Activated T-cell treated with anti-CD3 and anti-CD28 coated beads, Interleukin-2, amount 50 U/mL, for 1 hour (primary cell): Measurements from ENCODE around the gene IL1R2.

Experiments used
- DNase-seq: peaks from one replicate; pipeline ENCODE4 v3.0.0-alpha.2; 2020

IL1R2 gene

DNA sequence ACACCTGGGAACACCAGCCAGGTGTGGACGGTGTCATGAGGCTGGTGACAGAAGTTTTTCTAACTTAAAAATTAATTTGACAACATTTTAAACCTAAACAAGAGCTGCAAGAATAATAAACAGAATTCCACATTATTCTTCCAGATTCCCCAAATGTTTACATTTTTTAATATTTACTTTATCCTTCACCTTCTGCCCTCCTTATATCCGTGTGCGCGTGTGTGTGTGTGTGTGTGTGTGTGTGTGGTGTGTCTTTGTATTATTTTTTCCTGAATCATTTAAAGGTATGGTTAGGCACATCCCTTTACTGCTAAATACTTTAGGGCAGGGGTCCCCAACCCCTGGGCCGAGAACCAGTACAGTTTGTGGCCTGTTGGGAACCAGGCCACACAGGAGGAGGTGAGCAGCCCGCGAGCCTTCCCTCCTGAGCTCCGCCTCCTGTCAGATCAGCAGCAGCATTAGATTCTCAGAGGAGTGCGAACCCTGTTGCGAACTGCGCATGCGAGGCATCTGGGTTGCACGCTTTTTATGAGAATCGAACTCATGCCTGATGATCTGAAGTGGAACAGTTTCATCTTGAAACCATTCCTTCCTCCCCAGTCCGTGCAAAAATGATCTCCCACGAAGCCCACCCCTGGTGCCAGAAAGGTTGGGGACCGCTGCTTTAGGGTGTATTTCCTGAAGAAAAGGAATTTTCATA lies 16.4 kb upstream of the IL1R2 start:
- DNase-seq: no peak

DNA sequence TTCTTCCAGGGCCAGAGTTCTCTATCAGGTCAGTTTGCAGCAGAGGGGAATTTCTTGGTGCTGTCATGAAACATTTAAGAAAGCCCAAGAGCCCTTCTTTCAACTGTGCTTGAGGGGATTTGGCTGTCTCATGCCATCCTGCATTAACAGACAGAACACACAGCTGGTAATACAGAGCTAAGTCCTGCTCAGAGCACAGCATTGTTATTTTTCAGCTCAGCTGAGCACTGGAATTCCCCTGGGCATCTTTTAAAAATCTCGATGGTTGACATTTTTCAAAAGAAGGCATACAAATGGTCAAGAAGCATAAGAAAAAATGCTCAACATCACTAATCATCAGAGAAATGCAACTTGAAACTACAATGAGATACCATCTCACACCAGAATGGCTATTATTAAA lies 14.9 kb upstream of the IL1R2 start:
- no peak for DNase-seq

DNA sequence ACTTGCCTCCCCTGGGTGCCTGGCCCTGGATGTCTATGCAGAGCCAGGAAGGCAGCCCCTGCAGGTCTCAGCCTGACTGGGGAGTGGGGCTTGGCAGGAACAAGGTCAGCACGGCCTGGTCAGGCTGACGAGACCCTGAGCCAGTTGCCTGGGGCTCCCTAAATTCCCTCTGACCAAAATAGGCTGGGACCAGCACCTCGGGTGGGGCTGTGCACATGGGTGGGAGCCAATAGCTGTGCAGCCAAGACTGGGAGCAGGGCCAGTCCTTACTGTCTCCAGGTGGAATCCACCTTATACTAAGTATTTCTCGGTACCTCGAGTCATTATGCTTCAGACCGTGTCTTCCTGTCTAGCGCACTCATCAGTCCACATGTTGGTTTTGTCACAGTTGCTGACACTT lies 11.4 kb upstream of the IL1R2 start:
- DNase-seq: no peak

DNA sequence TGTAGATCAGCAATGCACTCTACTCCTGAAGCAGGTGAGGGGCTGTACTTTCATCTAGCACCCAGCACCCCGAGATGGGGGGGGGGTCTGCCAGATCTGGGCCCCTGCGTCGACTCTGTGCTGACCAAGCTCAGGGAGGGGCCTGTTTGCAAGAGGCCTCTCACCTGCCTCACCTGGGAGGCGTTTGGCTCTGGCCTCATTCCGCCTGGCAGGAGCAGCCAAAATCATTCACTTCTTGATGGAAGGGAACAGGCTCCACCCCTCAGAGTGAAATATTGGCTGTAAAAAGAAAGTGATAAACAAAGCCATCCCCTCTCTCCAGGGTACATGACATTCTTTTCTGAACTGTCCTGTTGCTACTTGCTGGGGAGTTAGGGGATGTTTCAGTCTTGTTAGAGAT lies 10.7 kb upstream of the IL1R2 start:
- DNase-seq: no peak

DNA sequence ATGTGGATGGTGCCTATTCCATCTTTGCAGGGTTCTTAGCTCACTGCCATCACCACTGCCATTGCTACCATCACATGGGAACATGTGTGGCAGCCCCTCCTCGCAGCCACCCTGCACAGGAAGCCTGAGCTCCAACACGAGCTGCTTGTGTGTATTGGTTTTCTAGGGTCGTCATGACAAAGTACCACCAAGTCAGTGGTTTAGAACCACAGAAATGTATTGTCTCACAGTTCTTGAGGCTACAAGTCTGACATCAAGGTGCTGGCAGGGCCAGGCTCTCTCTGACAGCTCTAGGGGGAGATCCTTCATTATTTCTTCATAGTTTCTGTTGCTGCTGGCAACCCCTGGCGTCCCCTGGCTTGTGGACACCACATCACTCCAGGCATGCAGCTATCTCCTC lies 10.3 kb upstream of the IL1R2 start:
- no peak for DNase-seq

DNA sequence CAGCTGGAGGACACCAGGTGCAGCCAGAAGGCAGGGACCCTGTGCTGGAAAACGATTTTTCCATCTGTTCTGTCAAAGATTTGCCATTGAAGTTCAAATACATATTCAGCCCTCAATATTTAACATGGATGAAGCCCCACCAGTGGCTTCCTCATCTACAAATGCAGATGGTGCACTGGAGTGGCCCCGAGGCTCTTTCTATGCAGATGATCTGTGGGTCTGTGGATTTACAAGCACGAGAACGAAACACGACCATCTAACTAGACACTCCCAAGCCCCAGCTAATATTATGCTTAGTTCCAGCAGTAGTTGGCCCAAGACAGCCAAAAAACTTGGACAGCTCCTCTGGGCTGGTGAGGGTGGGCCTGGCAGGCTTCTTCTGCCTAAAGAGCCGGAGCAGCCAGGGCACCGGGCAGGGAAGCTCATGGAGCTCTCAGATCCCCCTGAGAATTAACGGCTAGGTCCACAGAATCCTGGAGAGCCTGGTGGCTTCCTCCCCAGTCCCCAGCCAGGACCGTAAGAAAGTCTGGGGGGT lies 9.2 kb upstream of the IL1R2 start:
- no peak for DNase-seq

DNA sequence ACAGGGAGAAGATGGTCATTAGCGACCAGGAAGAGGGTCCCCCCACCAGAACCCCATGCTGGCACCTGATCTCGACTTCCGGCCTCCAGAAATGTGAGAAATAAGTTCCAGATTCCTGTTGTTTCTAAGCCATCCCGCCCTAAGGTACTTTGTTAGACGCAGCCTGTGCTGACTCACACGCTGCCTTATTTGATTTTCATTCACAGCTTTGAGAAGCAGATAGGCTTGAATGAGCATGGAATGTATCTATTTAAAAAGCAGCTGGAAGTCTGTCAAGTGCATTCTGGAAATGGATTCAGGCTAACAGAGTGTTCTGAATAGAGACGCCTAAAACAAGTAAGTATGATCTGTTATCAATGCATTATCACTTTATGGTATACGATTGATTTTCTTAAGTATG lies 8.3 kb upstream of the IL1R2 start:
- DNase-seq: no peak

DNA sequence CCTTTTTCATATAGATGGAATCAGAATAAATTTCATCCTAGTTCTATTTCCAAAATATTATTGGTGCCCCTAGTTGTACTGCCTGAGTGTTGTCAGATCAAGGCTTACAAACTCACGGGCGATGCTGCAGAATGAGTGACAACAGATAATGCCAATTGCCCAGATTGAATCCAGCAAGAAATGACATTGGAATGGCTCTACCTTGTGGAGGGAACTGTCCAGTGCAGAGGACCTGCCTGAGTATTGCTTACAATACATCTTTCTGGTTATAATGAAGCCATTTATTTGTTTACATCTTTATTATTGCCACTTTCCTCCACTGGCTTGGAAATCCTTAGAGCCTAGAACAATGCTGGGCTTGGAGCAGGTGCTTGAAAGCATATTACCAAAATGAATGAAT lies 7.8 kb upstream of the IL1R2 start:
- no peak for DNase-seq

DNA sequence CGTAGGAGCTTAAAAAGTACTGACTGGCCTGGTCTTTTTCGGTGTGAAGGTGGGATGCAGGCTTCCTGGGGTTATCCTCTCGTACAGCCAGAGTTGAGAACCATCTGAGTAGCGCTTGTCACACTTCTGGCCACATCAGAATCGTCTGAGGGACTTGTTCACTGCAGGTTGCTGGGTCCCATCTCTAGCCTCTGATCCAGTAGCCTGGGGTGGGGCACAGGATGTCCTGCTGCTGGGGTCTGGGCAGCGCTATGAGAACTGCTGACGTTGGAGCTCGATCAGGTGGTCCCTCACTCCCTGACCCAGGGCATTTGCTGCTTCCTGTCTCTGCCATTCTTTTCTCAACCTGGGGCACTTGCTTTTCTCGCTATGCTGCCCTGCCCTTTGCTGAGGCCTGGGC lies 7.1 kb upstream of the IL1R2 start:
- DNase-seq: no peak

DNA sequence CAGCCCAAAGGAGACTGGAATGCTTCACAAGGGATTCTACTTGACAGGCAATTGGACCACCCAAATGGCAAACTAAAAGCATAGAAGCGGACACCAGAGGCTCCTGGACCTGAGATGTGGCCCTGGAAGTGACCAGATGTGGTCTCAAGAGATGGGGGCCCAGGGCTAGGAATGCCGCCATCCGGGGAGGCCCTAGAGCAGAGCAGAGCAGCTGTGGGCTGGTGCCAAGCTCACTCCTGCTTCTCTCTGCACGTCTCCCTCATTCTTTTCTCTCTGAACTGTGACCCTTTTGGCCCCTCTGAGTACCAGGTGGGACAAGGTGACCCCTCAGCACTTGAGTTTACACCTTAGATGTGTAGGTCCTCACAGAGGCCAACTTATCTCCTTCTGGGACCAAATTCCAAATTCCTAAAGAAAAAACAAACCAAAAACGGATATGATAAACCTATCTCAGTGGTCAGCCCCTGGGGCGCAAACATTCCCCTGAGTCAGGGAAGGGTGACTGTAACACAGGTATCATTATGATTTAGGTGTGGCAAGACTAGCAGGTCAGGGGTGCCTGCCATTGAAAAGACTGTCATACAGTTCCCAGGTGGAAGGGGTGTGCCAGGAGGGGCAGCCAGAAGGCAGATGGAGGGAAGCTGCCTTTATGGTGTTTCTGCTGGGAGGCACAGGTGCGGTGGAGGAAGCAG lies 6.5 kb upstream of the IL1R2 start:
- DNase-seq: no peak

DNA sequence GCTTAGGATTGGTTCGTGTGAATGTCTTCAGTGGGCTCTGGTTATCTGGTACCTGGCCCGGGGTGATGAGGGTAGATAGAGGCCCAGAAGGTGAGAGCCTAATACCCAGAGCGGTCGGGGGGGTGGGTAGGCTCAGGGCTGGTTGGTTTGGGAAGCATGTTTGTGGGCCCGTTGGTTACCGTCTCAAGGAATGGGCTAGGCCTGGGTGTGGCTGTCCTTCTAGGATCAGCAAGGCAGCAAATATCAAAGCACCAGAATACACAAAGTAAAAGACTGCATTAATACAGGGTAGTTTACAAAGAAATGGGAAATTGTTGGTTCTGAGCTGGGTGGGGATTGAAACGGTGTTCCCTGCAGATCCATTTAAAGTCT lies 6.0 kb upstream of the IL1R2 start:
- DNase-seq: no peak

DNA sequence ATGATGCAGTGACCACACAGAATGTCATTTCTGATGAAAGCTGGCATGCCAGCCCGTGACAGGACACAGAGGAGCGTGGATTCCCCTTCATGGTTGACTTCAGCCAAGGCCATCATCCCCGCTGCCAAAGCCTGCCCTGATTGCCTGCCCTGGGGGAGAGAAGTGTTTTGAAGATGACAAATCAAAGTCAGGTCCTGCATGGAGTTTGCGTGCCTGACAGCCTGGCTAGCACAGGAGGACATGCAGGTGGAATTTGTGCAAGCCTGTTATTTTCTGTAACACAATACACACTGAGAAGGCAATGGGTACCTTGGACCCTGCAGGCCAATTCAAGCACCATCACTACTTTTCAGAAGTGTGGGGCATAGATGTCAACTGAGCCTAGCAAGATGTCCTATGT lies 5.4 kb upstream of the IL1R2 start:
- no peak for DNase-seq

DNA sequence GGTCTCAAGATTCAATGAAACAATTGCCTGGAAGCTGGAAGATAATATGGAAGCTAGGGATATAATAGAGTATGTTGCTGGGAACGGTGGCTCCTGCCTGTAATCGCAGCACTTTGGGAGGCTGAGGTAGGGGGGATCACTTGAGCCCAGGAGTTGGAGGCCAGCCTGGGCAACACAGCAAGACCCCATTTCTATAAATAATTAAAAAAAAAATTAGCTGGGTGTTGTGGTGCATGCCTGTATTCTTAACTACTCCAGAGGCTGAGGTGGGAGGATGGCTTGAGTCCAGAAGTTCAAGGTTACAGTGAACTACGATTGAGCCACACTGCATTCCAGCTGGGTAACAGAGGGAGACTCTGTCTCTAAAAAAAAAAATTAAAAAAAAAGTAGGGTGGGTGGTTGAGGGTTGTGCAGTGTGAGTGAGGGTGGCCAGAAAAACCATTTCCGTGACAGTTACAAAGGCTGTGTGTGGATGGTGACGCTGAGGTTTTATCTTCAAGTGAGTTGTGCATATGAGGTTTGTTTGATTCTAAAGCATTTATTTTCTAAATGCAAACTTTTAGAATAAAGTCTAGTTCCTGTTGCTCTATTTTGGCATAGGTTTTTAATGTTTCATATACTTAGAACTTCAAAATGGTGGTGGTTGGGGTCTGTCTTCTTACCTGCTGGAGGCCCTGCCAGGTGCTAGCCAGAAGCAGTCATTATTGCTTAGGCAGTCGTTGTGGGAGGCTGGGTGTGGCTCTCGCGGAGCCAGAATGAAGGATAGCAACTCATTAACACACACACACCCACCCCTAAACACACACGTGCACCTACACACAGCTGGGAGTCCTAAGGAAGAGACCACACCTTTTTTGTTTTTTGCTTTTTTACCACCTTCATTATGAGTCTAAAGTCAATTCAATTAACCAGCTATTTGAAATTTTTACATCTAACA lies 4.7 kb upstream of the IL1R2 start:
- no peak for DNase-seq

DNA sequence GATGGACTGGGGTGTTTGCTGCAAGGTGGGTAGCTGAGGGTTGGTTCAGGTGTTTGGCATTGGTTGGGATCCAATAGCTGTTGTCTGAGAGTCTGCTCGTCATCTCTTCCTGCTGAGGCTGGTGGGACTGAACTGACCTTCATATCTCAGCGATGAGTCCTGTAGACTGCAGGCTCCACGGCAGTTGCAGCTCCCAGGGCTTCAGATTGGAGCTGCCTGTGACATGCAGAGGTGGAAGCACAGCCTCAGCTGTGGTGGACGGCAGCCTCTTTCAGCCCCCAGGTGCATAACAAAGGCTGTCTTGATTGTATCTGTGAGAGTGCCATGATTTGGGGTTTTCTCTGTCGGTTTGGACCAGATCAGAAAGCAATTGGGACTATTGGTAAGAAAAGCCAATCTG lies 3.9 kb upstream of the IL1R2 start:
- DNase-seq: no peak

DNA sequence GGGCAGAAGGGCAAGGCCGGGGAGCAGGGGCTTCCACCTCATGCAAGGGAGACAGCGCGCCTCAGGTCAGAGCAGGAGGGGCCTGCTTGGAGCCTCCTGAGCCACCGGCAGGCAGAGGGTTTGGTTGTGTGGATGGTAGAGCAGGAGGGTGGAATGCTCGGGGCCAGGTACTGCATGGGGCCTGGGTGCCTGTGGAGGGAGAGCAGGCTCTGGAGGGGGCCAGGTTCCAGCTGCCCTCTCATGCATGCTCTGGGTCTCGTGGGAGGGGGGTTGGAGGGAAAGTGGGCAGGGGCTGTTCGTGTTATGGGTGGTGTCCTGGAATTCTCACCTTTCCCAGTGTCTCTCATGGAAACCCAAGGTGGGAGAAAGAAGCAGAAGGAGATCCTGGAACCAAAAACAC lies 3.2 kb upstream of the IL1R2 start:
- no peak for DNase-seq

DNA sequence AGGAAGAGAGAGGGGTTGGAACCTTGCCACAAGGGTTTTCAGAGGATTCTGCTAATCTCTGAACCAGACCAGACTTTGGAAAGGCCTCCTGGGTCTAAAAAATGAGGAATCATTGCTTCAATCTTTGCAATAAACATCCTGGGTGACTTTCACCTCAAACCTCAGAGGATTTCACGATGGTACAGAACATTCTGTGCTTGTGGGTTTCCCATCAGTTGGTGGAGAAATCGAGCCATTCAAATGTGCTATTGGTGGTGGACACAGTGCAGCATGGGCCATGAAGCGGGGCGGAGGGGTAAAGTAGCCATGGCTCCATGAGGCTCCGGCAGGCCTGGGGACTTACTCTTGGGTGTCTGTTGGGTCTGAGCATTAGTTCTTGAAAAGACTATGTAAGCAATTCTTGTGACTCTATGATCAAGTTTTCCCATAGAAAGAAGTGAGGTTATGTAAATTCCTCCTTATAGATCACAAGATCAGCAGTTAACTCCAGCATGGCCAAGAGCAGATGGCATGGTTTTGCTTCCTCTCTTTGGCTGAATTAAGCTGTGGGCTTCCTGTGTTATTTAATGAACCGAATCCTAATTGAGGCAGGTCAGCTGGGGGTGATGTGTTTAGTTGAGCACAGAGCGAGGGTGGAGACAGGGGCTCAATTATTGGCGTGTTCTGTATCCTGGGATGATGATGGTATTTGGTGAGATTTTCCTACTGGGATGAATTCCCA lies 1.9 kb upstream of the IL1R2 start:
- no peak for DNase-seq

DNA sequence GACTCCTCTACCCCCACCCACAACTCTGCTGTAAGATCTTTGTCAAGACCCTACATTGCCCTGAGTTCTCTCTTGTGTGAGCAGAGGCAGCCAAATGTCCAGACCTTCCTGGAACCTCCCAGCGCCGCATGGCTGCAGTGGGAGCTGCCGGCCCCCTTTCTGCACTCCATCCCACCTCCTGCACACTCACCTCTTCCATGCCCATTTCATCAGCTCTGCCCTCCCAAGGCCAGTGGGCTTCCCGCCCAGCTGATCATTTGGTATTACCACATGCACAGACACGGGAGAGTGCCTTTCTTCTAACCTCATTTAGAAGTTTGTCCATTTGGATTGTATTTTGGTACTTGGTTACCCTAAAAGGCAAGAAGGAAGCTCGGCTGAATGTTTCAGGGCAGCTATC lies 2.0 kb downstream of the IL1R2 start:
- DNase-seq: no peak

DNA sequence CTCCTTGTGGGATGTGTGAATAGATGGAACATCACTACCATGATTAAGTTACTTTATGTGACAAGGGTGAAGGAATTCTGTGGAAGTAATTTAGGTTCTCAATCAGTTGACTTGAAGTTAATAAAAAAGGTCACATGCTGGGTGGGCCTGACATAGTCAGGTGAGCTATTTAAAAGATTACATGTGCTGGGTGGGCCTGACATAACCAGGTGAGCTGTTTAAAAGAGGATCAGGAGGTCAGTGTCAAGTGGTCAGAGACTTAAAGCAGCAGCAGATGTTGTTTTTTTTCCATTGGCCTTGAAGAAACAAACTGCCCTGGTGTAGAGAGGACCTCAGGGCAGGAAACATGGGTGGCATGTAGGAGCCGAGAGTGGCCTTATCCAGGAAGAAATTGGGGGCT lies 3.3 kb downstream of the IL1R2 start:
- no peak for DNase-seq

DNA sequence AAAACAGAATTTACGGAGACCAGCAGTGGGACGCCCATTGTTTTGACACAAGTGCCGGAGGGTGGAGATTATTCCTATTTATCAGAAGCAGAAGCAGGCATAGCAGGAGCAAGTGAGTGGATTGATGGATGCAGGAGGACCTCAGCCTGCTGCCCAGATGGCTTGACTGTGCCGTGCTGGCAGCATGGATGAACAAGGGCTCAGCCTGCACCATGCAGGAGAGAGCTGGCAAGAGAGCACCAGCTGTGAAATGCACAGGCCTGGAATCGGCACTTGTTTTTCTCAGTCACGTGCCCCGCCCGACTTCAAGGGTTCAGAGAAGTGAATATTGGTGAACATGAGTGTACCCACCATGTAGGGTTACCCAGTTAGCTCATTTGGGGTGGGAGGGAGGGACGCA lies 4.0 kb downstream of the IL1R2 start:
- DNase-seq: no peak

DNA sequence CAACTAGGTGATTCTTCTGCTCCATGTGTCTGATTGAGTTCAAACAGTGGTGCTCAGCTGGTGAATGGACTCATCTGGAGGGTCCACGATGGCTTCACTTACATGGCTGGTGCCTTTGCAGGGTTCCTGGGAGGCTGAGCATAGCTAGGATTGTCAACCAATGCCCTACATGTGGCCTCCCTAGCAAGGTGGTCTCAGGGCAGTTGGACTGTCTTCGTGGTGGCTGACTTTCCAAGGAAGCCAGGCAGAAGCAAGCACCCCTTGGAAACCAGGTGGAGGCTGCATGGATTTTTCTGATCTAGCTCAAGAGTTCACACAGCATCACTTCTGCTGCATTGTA lies 6.8 kb downstream of the IL1R2 start:
- no peak for DNase-seq

DNA sequence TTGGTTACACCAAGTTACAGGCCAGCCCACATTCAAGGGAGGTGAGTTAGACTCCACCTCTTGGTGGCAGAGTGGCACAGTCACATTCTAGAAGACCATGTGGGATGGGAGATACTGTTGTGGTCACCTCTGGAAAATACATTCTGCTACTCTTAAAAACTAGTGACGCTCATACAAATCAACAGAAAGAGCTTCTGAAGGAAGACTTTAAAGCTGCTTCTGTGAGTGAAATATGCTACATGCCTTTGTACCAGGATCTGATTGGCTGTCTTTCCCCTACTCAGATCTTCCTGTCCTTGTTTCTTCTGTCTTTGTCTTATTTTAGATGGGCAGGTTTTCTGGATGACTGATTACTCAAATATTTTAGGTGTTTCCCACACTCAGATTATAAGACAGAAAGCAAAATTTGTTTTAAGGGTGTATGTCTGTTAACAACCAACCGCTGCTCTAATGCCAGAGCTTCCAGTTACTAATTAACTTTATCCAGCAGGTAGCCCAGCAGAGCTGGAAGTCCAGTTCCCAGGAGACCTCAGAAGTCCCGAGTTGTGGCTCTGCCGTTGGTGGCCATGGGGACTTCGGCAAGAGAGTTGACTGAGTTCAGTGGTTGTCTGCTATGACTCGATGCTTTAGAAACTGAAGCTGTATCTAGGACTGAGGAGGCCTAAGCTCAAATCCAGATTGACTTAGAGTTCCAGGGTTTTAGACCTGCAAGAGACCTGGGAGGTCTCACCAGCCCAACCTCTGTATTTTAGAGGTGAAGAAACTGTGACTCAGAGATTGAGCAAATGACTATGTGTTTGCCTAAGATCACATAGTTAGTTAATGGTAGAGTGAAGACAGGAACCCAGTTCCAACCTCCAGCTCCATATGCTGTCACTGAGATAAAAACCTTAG lies 7.4 kb downstream of the IL1R2 start:
- no peak for DNase-seq

DNA sequence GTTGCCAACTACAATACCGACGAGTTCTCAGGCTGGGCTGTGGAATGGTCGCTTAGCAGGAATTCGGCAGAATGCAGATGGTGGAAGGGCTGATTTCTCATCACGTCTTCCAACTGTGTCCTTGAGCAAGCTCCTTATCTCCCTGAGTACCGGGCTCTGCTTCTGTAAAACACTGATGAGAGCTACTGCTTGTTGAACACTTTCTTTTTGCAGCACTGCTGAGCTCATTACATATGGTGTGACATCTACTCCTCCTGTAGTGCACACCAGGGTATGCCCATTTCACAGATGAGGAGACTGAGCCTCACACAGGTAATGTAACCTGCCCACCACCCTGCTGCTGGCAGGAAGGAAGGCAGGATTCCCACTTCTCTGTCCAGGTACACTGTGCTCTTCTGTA lies 8.3 kb downstream of the IL1R2 start:
- DNase-seq: no peak
